Measurements from ENCODE around the gene KDM6A. TPM values are rescaled to one million over a fixed set of nuclear protein-coding genes. Genes with fewer than 3 reads are reported as not detected.

Gene KDM6A
- total and polyA plus RNA-seq, 2 donors (not counting 1 experiment from before 2014, with no cell fraction given) = 33.3 to 57.0 TPM

- peaks cover 4 to 11% of the 10 kb centered on the region in 2 donors for H3K4me1 ChIP-seq (ENCODE audit: control insufficient read depth in 2 of 2, insufficient read depth in 2 of 2, low read length in 2 of 2)
- H3K27me3 ChIP-seq (replicated peaks in 1 of 4; ENCODE audit: control extremely low read depth in 1 of 4, control insufficient read depth in 3 of 4, insufficient read depth in 4 of 4, low read length in 3 of 4) = no peaks in the 10 kb centered on the region
- H3K9ac ChIP-seq (ENCODE audit: low read length) = no peak overlapping the region
- no peak overlapping the region for H3K4me3 ChIP-seq (ENCODE audit: control extremely low read depth in 1 of 5, extremely low read depth in 1 of 5, insufficient read depth in 1 of 5, low read depth in 2 of 5, low read length in 4 of 5)
- no peak overlapping the region for H3K4me3 Mint-ChIP-seq
- no peak for DNase-seq
- no CpG with 5 or more reads among the region's 1 CpG for WGBS (ENCODE audit: insufficient coverage)
- H3K79me2 ChIP-seq (ENCODE audit: control insufficient read depth, insufficient read depth, low read length) = peaks cover 100% of the 10 kb centered on the region
- peak overlapping the region in 1 of 2 donors; percentile 3 for H3K27ac ChIP-seq (ENCODE audit: low read length in 2 of 2)
- intact Hi-C loops (cut with micrococcal nuclease) = no loop called here
- H3K27me3 Mint-ChIP-seq = no peaks in the 10 kb centered on the region
- no peak for ATAC-seq (ENCODE audit: low read depth)
- no peak for TF ChIP-seq EZH2 (IDR thresholded peaks at IDR 0.05; ENCODE audit: borderline replicate concordance, insufficient read depth, low read depth, low read length, poor library complexity, severe bottlenecking)
- TF ChIP-seq CTCF (IDR thresholded peaks at IDR 0.05) = no peak
- ChIA-PET POLR2A (no interaction called here), CTCF (no interaction called here)
- peaks cover 0 to 4% (median 0%) of the 10 kb centered on the region in 3 donors for H3K9me3 ChIP-seq (ENCODE audit: control extremely low read depth in 1 of 3, control insufficient read depth in 2 of 3, insufficient read depth in 1 of 3, low read length in 2 of 3)
- no peaks in the 10 kb centered on the region for H3K9me3 Mint-ChIP-seq (ENCODE audit: insufficient read depth)
- peaks cover 48% of the 10 kb centered on the region for H3K4me1 Mint-ChIP-seq
- H3K36me3 ChIP-seq (replicated peaks in 1 of 2; ENCODE audit: control extremely low read depth in 1 of 2, control insufficient read depth in 1 of 2, extremely low read depth in 1 of 2, insufficient read depth in 2 of 2, low read length in 1 of 2) = no peaks in the 10 kb centered on the region
- H4K20me1 ChIP-seq (ENCODE audit: control insufficient read depth, insufficient read depth, low read length, poor library complexity, severe bottlenecking) = peaks cover 98% of the 10 kb centered on the region
- no peak overlapping the region for H2AFZ ChIP-seq (ENCODE audit: insufficient read depth, low read depth, low read length, poor library complexity, severe bottlenecking)
- H3K27ac Mint-ChIP-seq = no peak overlapping the region
- H3K4me2 ChIP-seq (replicated peaks; ENCODE audit: low read depth, low read length, poor library complexity, severe bottlenecking) = no peak overlapping the region
Measured at GRCh38 chrX:44927398-44927797, 54.4 kb downstream of the KDM6A start.

GRCh38 chrX:44931441-44931973 is 58.5 kb downstream of the KDM6A start:
- H3K4me1 Mint-ChIP-seq = peaks cover 55% of the 10 kb centered on the region
- Histone ChIP-seq H3K4me1 (ENCODE audit: control insufficient read depth in 2 of 2, insufficient read depth in 2 of 2, low read length in 2 of 2) (peaks cover 4 to 16% of the 10 kb centered on the region in 2 donors), H3K79me2 (ENCODE audit: control insufficient read depth, insufficient read depth, low read length) (peaks cover 100% of the 10 kb centered on the region), H3K9me3 (ENCODE audit: control extremely low read depth in 1 of 3, control insufficient read depth in 2 of 3, insufficient read depth in 1 of 3, low read length in 2 of 3) (peaks cover 0 to 4% (median 0%) of the 10 kb centered on the region in 3 donors), H3K4me3 (ENCODE audit: control extremely low read depth in 1 of 5, extremely low read depth in 1 of 5, insufficient read depth in 1 of 5, low read depth in 2 of 5, low read length in 4 of 5) (no peak overlapping the region), H3K27ac (ENCODE audit: low read length in 2 of 2) (no peak overlapping the region), H2AFZ (ENCODE audit: insufficient read depth, low read depth, low read length, poor library complexity, severe bottlenecking) (no peak overlapping the region), H3K9ac (ENCODE audit: low read length) (no peak overlapping the region), H3K27me3 (replicated peaks in 1 of 4; ENCODE audit: control extremely low read depth in 1 of 4, control insufficient read depth in 3 of 4, insufficient read depth in 4 of 4, low read length in 3 of 4) (no peaks in the 10 kb centered on the region), H3K36me3 (replicated peaks in 1 of 2; ENCODE audit: control extremely low read depth in 1 of 2, control insufficient read depth in 1 of 2, extremely low read depth in 1 of 2, insufficient read depth in 2 of 2, low read length in 1 of 2) (no peaks in the 10 kb centered on the region), H3K4me2 (replicated peaks; ENCODE audit: low read depth, low read length, poor library complexity, severe bottlenecking) (no peak overlapping the region), H4K20me1 (ENCODE audit: control insufficient read depth, insufficient read depth, low read length, poor library complexity, severe bottlenecking) (peaks cover 91% of the 10 kb centered on the region)
- H3K27ac Mint-ChIP-seq = no peak overlapping the region
- DNase-seq (no peak), ATAC-seq (ENCODE audit: low read depth) (no peak)
- H3K27me3 Mint-ChIP-seq = no peaks in the 10 kb centered on the region
- H3K4me3 Mint-ChIP-seq = no peak overlapping the region
- no peaks in the 10 kb centered on the region for H3K9me3 Mint-ChIP-seq (ENCODE audit: insufficient read depth)
- WGBS (ENCODE audit: insufficient coverage) = no CpG with 5 or more reads among the region's 4 CpGs
- CTCF ChIA-PET = no interaction called here
- intact Hi-C loops (cut with micrococcal nuclease) = no loop called here
- no peak for TF ChIP-seq EZH2 (IDR thresholded peaks at IDR 0.05; ENCODE audit: borderline replicate concordance, insufficient read depth, low read depth, low read length, poor library complexity, severe bottlenecking)
- TF ChIP-seq CTCF (IDR thresholded peaks at IDR 0.05) = no peak
- POLR2A ChIA-PET = no interaction called here

All from B cell (primary cell).